HUES6 (cell line): Measurements from ENCODE around the gene HOTAIR.

Source experiments
- H3K27ac ChIP-seq: 2 replicates; pipeline ENCODE4 v1.7.0; 2013; ENCODE audit warnings: low read depth, mild to moderate bottlenecking, low read length, inconsistent platforms
- H3K27me3 ChIP-seq: 2 replicates; pipeline ENCODE4 v1.6.1; 2013; ENCODE audit warnings: low read length; ENCODE audit not compliant: control insufficient read depth, insufficient read depth
- H3K36me3 ChIP-seq: 2 replicates; pipeline ENCODE4 v1.6.1; 2013; ENCODE audit warnings: low read length; ENCODE audit not compliant: control insufficient read depth, insufficient read depth
- H3K4me1 ChIP-seq: 2 replicates; pipeline ENCODE4 v1.6.1; 2013; ENCODE audit warnings: low read length; ENCODE audit not compliant: control insufficient read depth, insufficient read depth
- H3K4me3 ChIP-seq: 2 replicates; pipeline ENCODE4 v1.5.1; 2013; ENCODE audit warnings: low read depth, low read length
- H3K9ac ChIP-seq: one replicate; pipeline ENCODE4 v1.6.1; 2013; ENCODE audit warnings: mild to moderate bottlenecking, low read length
- H3K9me3 ChIP-seq: 2 replicates; pipeline ENCODE4 v1.6.1; 2013; ENCODE audit warnings: low read depth, low read length; ENCODE audit not compliant: control insufficient read depth, insufficient read depth

The HOTAIR gene

DNA sequence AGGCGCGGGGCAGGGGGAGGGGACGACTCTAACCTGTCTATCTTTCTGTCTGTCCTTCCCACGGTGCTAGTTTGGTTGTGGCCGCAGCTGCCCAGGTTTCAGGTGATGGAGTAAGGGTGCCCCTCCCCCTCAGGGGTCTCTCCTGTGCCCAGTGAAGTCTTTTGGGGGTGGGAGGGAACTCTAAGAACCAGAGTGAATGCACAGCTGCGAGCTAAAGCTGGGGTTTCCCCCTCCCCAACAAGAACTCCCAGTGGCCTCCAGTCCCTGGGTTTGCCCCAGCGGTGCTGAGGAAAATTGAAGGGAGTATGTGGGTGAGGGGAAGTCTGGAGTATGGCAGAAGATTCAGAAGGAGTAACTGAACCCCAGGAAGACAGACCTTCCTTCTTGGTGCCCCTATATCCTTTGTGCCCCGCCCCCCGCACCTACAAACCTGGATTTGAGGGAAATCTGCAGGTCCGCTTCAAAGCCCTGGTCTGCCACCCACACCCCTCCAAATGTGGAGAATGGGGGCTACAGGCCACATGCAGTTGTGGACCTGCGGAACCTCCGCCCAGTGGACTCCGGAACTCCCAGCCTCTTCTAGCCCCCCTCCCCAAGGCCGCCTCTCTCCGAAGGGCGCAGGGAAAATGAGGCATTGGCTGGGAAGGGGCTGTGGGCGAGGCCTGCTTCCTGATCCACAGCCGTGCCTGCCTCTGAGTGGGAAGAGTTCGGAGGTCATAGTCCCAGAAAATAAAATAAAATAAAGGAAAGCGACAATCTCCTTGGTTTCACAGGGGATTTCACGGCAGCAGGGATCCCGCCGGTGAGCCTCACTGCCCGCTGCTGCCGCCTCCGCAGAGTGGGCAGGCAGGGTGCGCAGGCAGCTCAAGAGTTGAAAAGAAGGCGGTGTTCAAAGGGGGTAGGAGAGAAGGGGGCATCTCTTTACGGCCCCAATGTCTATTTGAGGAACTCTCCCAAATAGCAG, 21.8 kb upstream of the HOTAIR start:
- no peaks in the 10 kb centered on the region for H3K36me3 ChIP-seq
- H3K4me3 ChIP-seq = peak overlapping the region; percentile 44
- peaks cover 5% of the 10 kb centered on the region; the same call in 1 of the 2 replicates for H3K4me1 ChIP-seq
- H3K9ac ChIP-seq = peak overlapping the region; percentile 51
- no peaks in the 10 kb centered on the region for H3K9me3 ChIP-seq
- H3K27ac ChIP-seq = no peak overlapping the region
- peaks cover 100% of the 10 kb centered on the region for H3K27me3 ChIP-seq

DNA sequence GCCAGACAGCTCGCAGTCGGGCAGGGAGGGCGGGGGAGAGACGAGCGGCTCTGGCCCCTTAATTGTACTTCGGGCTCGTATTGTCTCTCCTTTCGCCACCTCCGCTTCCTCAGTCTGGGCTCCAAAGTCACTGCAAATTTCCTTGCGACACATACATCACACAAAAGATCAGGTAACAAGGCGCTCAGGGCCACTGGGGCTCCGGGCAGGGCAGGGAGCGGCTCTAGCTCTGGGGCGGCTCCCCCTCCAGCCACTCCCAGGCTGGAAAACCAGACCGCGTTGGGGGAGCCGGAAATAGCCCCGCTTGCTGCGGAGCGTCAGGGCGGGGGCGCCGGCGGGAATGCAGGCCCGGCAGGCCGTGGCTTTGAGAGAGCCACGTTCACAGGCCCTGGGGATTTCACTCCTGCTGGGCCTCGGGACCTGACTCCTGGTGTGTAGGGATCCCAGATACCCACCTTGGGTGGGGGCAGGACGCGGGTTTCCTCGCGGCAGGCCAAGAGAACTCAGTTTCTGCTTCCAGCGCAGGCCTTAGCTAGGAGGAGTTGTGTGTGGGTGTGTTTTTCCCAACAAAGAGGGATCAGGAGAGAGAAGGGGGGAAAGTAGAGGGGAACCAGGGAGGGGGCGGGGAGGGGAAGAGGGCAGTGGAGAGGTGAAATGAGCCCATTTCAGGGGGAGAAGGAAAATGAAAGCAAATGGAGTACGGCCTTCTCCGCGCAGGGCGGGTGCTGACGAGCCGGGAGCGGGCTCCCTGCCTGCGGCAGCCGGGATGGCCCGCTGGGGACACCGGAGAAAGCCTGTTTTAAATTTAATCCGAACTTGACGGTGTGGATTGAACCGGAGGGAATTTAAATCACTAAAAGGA, 20.9 kb upstream of the HOTAIR start:
- H3K9me3 ChIP-seq = no peaks in the 10 kb centered on the region
- H3K4me3 ChIP-seq = peak overlapping the region; percentile 44
- H3K27me3 ChIP-seq = peaks cover 100% of the 10 kb centered on the region
- peaks cover 5% of the 10 kb centered on the region; the same call in 1 of the 2 replicates for H3K4me1 ChIP-seq
- H3K9ac ChIP-seq = peak overlapping the region; percentile 51
- H3K27ac ChIP-seq = no peak overlapping the region
- no peaks in the 10 kb centered on the region for H3K36me3 ChIP-seq

DNA sequence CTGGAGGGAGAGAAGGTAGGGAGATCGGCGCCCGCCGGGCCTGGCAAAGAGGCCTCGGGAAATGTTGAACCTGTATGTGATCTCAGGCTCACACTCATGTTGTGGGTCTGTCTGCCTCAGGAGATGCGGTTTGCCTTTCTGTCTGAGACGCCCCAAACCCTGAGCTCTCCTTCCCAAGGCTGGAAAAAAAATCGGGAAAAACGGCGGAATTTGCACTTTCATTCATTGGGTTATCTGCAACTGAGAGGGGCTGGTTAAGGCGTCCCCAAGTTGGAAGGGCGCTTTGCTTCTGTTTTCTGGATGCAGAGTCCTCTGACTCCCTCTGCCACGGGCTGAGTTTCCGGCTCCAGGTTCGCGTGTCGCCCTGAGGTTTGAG, 20.2 kb upstream of the HOTAIR start:
- no peak overlapping the region for H3K27ac ChIP-seq

DNA sequence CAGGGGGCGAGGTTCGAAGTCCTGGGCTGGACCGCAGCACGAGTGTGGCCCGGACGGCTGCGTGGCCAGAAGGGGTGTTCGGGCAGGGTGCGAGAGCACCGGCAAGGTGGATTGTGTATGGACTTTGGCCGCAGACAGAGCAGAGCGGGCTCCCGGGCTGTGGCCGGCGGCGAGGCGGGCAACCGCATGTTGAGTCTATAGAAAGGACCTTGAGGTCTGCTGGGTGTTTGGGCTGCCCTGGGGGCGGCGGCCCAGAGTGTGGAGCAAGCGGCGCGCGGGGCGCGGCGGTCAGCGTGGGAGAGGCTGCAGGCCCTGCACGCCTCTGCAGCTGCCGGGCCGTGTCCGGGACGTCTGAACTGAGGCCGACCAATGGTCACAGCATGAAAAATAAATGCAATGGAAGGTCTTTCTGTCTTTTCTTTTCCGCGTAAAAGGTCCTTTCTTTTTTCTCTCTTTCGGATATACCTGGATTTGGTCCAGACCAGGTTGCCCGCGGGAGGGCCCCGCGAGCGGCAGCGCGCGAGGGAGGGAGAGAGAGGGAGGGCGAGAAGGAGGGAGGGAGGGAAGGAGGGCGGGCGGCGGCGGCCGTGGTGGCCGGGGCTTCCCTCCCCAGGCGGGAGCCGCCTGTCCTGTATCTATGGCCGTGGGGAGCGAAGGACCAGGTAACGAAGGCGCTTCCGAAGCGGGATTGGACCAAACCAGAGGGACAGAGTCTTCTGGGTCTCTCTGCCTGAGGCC, 19.7 kb upstream of the HOTAIR start:
- H3K4me1 ChIP-seq = peaks cover 5% of the 10 kb centered on the region; the same call in 1 of the 2 replicates
- H3K27me3 ChIP-seq = peaks cover 100% of the 10 kb centered on the region
- no peaks in the 10 kb centered on the region for H3K36me3 ChIP-seq
- no peaks in the 10 kb centered on the region for H3K9me3 ChIP-seq
- H3K9ac ChIP-seq = peak overlapping the region; percentile 51
- H3K27ac ChIP-seq = no peak overlapping the region
- H3K4me3 ChIP-seq = peak overlapping the region; percentile 44; the same call in 1 of the 2 replicates

More for the DNA sequence above, 20.2 kb upstream of the HOTAIR start:
- Histone ChIP-seq H3K27me3 (peaks cover 100% of the 10 kb centered on the region), H3K4me1 (peaks cover 5% of the 10 kb centered on the region; the same call in 1 of the 2 replicates), H3K36me3 (no peaks in the 10 kb centered on the region), H3K9ac (peak overlapping the region; percentile 51), H3K9me3 (no peaks in the 10 kb centered on the region), H3K4me3 (peak overlapping the region; percentile 44)

DNA sequence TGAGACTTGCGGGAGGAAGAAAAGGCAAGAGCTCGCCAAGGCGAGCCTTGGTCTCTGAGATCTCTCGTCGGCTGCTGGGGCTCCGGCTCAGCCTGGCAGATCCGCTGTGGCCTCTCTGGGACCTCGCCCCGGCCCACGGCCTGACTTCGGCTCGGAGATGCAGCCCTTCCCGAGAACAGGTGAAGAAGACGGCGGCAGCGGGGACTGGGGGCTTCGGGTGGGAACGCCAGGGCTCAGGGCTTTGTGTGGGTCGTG, 19.2 kb upstream of the HOTAIR start:
- Histone ChIP-seq H3K9me3 (no peaks in the 10 kb centered on the region), H3K36me3 (no peaks in the 10 kb centered on the region), H3K9ac (peak overlapping the region; percentile 51), H3K27ac (no peak overlapping the region), H3K27me3 (peaks cover 100% of the 10 kb centered on the region), H3K4me3 (peak overlapping the region; percentile 44; the same call in 1 of the 2 replicates), H3K4me1 (peaks cover 5% of the 10 kb centered on the region; the same call in 1 of the 2 replicates)

DNA sequence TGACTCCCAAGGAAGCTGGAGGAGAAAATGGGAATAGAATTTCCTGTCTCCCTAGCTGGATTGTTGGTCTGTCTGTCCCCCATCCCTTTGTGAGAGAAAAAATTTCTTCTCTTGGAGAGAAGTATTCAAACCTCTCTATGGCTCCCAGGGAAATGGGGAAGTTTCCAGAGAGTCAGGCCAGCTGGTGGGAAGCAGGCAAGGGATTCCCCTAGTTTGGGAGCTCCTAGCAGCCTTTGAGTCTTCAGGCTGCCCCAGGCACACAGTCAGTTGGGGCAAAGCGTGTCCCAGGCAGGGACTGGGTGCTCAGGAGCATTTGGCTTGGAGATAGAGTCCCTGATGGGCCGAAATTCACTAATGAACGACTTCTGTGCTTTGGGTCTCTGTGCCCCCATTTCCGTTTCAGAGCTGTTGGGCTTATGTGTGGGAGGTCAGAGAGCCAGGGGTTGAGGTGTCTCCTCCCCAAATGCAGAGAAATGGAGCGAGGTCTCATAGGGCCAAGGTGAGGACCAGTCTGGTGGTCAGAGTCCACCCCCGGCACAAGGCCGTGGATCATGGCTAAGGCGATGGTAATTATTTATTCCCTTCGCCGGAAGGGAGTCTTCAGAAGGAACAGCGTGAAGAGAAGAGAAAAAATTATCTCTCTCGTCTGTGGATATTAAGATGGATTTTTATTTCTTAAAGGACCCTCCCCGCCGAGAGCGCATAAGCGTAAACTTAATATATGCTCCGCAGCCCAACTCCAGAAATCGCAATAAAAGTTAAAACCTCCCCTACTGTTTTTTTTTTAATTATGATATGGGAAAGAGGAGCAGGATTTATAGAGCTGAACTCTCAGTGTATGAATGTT, 18.6 kb upstream of the HOTAIR start:
- H3K4me3 ChIP-seq = peak overlapping the region; percentile 44; the same call in 1 of the 2 replicates
- H3K27me3 ChIP-seq = peaks cover 100% of the 10 kb centered on the region
- no peak overlapping the region for H3K27ac ChIP-seq

DNA sequence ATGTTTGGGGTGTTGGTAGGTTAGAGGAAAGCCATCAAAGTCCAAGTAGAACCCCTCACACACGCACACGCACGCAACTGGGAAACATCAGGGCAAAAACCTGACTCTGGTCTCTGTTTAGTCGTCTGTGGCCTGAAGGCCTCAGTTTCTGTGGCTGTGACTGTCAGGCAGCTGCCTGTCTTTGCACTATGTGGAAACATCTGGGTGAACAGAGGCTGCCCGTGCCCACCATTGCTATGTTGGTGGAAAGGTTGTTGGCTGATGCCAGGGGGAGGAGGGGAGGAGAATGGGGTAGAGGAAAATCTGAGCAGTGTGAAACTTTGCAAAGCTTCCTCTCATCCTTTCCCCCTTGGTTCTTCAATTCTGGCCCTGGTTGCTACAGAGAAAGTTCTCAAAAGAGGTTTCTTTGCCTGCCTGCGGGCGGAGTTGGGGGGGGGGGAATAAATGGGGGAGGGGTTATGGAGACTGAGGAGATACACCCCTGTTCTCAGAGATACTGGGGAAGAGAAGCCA, 17.7 kb upstream of the HOTAIR start:
- Histone ChIP-seq H3K27ac (no peak overlapping the region), H3K27me3 (peaks cover 100% of the 10 kb centered on the region), H3K36me3 (no peaks in the 10 kb centered on the region), H3K9me3 (no peaks in the 10 kb centered on the region), H3K9ac (peak overlapping the region; percentile 73), H3K4me3 (no peak overlapping the region), H3K4me1 (peaks cover 5% of the 10 kb centered on the region; the same call in 1 of the 2 replicates)

More for the DNA sequence above, 18.6 kb upstream of the HOTAIR start:
- Histone ChIP-seq H3K36me3 (no peaks in the 10 kb centered on the region), H3K9me3 (no peaks in the 10 kb centered on the region), H3K9ac (peak overlapping the region; percentile 51), H3K4me1 (peaks cover 5% of the 10 kb centered on the region; the same call in 1 of the 2 replicates)

DNA sequence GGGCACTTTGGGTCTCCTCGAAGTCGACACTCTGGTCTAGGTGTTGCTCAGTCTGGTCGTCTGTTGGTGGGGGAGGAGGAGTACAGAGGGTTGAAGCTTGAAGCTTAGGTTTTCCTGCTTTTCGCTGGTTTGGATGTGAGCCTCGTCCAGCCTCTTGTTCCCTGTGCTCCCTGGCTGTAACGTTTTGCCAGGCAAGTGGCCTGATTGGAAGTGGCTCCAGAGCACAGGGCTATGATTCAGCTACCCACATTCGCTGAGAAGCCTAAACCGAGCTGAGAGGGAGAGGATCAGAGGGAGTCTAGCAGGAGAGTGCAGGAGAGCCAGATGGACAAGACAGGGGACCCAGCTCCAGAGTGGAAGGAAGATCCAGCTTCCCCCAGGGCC, 16.3 kb upstream of the HOTAIR start:
- Histone ChIP-seq H3K27me3 (peaks cover 100% of the 10 kb centered on the region), H3K4me1 (peaks cover 5% of the 10 kb centered on the region; the same call in 1 of the 2 replicates)

DNA sequence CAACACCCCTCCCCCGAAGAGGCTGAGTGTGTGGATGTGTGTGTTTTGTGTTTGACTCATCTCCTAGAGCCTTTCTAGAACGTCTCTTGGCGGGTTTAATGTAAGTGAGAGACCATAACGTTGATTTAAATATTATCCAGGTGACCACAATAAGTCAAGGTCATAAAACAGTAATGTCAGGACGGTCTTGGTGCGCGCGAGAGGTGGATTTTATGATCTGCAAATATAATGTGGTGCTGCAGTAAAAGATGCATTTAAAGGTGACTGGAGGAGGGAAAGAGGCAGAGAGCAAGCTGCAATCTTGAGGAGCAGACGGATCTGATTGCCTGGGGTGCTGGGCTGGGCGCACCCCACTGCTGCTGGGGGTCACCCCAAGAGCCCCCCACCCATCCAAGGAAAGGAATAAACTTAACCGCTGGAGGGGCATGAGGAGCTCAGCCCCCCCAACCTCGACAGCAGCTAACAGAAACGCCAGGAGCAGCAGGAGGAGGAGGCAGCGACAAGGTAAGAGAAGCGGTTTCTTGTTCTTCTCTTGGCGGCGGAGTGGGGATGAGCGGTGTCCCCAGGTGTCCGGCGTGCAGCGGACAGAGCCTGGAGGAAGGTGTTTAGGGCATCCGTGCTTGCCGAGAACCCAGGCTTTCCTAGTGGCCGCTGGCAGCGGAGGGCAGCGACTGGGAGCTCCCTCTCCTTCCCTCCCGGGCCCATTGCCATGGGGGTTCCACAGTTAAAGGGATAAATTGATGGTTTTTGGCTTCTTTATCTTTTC, 15.7 kb upstream of the HOTAIR start:
- H3K9ac ChIP-seq = peak overlapping the region; percentile 73
- H3K9me3 ChIP-seq = peaks cover 2% of the 10 kb centered on the region; the same call in 1 of the 2 replicates
- H3K4me3 ChIP-seq = peak overlapping the region; percentile 19
- no peaks in the 10 kb centered on the region for H3K36me3 ChIP-seq
- H3K4me1 ChIP-seq = peaks cover 2% of the 10 kb centered on the region; the same call in 1 of the 2 replicates
- peaks cover 100% of the 10 kb centered on the region for H3K27me3 ChIP-seq
- H3K27ac ChIP-seq = no peak overlapping the region

More for the DNA sequence above, 16.3 kb upstream of the HOTAIR start:
- Histone ChIP-seq H3K27ac (no peak overlapping the region), H3K9ac (peak overlapping the region; percentile 73), H3K9me3 (no peaks in the 10 kb centered on the region), H3K36me3 (no peaks in the 10 kb centered on the region), H3K4me3 (peak overlapping the region; percentile 19)
